ENCODE results near the gene TM2D1.
"Not testable (repeated sequence)": the region's sequence is repeated elsewhere in the genome, so short reads cannot be mapped to it uniquely, and the experiment has no call there.

The TM2D1 gene

DNA sequence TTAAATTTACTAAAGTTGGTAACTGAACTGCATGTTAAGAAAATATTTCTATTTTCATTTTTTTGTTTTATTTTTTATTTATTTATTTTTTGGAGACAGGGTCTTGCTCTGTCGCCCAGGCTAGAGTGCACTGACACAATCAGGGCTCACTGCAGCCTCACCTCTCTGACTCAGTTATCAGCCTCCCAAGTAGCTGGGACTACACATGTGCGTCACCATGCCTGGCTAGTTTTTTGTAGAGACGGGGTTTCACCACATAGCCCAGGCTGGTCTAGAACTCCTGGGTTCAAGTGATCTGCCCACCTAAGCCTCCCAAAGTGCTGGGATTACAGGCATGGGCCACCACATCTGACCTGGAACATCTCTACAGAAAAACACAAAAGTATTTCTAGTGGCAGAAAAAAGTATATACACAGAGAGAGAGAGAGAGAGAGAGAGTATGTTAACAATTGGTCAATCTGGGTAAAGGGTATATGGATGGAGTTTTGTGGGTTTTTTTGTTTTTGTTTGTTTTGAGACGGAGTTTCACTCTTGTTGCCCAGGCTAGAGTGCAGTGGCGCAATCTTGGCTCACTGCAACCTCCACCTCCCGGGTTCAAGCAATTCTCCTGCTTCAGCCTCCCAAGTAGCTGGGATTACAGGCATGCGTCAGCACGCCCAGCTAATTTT is 5.8 kb downstream of the TM2D1 start:
- DNase-seq (ENCODE audit: low read depth), result not testable (repeated sequence)

DNA sequence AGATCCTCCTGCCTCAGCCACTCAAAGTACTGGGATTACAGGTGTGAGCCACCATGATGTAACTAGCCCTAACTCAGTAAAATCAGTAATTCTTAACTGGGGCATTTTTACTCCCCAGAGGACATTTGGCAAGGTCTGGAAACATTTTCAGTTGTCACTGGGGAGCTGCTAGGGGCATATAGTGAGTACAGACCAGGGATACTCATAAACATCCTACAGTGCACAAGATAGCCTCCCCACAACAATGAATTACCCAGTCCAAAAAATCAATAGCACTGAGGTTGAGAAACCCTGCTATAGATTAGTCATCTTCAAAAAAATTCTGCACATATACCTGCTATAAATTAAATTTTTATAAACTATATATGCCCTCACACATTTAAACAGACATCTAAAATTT is 13.0 kb downstream of the TM2D1 start:
- DNase-seq (ENCODE audit: low read depth), result no peak

GRCh38 chr1:61711257-61711656 is 13.7 kb downstream of the TM2D1 start:
- DNase-seq (ENCODE audit: low read depth), result not testable (repeated sequence)

DNA sequence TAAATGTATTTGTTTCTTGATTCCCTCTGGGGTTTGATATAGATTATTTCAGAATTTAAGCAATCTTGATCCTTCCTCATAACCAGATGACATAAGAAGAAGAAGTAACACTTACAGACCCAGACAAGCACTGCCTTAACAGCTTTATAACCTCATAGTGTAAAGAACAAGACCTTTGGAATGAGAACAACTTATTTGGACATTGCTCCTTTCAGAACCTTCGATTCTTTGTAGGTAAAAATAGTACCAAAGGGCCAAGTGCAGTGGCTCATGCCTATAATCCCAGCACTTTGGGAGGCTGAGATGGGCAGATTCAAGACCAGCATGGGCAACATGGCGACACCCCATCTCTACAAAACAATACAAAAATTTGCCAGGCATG is 15.0 kb downstream of the TM2D1 start:
- DNase-seq (ENCODE audit: low read depth), result no peak

- no peak for DNase-seq (ENCODE audit: low read depth)
These were observed 15.7 kb downstream of the TM2D1 start for GRCh38 chr1:61708953-61709907.

- DNase-seq (ENCODE audit: low read depth), result no peak
These were observed 24.8 kb downstream of the TM2D1 start for GRCh38 chr1:61699911-61700851.

DNA sequence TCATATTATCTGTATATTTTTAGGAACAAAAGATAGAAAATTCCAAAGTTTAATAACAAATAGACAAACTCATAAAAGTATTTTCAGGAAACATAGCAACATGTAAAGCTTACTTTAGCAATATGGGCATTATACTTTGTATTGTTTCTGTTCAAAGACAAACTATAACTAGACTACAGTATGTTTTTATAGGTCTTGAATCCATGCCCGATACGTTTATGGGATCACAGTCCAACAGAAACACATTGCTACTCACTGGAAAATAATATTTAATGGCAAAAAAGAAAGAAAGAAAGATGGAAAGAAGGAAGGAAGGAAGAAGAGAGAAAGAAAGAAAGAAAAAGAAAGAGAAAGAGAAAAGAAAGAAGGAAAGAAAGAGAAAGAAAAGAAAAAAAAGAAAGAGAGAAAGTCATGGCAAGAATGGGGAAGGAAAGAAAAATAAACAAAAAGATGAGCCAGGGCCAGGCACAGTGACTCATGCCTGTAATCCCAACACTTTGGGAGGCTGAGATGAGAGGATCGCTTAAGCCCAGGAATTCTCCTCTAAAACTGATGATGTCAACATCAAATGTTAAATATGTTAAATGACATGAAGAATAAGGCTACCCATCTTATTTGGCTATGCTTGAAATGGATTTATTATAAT is 32.7 kb downstream of the TM2D1 start:
- no peak for DNase-seq (ENCODE audit: low read depth)

DNA sequence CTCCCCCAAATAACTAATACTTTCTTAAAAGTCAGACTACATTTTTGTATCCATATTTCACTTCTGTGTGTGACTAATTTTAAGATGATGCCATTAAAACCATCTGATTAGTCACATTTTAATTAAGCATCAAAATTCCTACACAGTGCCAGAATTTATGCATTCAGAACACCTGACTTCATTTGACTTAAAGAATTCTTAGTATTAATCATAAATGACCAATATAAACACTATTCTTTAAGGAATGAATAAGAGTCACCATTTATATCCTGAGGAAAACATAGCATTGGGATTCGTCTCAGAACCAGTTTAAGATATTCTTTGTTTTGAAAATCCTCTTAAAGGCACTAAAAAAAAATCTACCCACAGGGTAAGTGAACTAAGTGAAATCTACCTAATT is 37.0 kb downstream of the TM2D1 start:
- no peak for DNase-seq (ENCODE audit: low read depth)

DNA sequence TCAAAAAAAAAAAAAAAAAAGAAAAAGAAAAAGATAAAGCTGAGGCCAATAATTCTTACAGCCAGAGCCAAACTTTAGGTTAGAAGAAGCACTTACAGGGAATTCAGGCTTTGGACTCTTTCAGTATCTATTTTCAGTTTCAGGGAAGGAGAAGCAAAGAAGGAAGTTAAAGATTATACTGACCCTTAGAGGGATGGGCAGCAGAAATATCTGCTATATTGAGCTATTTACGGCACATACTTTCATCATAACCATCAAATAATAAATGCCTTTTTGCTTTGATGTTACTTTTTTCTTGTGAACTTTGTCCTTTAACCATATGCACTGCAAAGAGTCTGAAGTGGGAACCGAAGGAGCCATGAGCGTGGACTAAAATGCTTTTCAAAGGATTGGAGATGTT is 42.0 kb downstream of the TM2D1 start:
- no peak for DNase-seq (ENCODE audit: low read depth)

DNA sequence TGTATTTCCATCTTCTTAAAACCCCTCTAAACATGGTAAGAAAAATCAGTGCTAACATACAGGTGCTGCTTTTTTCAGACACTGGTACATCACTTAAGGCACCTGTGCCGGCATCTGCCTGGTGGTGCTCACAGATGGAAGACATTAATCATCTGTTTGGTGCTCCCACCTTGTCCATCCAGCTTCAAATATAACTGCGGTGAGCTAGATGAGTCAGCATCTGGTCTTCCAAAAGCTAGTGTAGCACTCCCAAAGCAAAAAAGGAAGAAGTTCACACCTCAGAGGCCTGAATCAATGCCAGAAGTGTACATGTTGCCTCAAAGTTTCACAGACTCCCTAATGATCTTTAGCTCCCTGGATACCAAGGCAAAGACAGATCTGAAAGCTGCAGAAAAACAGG is 44.4 kb downstream of the TM2D1 start:
- no peak for DNase-seq (ENCODE audit: low read depth)

DNA sequence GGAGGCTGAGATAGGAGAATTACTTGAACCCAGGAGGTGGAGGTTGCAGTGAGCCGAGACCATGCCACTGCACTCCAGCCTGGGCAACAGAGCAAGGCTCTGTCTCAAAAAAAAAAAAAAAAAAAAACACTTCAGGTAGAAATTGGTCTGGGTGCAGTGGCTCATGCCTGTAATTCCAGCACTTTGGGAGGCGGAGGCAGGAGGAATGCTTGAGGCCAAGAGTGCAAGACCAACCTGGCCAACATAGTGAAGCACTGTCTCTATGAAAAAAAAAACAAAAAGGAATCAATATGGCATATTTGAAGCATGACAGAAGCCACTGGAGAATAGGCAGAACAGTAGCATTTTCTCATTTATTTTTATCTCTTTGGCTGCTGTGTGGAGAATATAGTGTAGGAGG is 48.1 kb downstream of the TM2D1 start:
- DNase-seq (ENCODE audit: low read depth), result not testable (repeated sequence)

DNA sequence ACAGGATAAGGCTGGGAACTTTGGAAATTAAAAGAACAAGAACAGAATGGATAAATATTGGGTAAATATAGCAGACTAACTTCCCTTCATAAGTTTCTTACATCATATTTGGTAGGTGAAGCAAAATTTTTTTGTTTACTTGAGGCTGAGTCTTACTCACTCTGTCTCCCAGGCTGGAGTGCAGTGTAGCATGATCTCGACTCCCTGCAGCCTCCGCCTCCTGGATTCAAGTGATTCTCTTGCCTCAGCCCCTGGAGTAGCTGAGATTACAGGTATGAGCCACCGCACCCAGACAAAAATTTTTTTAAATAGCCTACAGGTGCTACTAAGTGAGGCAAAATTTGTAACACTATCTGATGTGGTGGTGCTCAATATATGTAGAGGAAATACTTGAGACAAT is 50.7 kb downstream of the TM2D1 start:
- DNase-seq (ENCODE audit: low read depth), result no peak

DNA sequence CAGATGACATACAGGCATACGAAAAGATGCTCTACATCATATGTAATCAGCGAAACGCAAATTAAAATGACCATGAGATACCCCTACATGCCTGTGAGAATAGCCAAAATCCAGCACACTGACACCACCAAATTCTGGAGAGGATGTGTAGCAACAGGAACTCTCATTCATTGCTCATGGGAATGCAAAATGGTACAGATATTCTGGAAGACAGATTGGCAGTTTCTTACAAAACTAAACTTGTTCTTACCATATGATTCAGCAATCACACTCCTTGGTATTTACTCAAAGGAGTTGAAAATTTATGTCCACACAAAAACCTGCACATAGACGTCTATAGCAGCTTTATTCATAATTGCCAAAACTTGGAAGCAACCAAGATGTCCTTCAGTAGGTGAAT is 52.6 kb downstream of the TM2D1 start:
- DNase-seq (ENCODE audit: low read depth), result no peak

GRCh38 chr1:61670445-61670844 is 54.5 kb downstream of the TM2D1 start:
- no peak for DNase-seq (ENCODE audit: low read depth)

DNA sequence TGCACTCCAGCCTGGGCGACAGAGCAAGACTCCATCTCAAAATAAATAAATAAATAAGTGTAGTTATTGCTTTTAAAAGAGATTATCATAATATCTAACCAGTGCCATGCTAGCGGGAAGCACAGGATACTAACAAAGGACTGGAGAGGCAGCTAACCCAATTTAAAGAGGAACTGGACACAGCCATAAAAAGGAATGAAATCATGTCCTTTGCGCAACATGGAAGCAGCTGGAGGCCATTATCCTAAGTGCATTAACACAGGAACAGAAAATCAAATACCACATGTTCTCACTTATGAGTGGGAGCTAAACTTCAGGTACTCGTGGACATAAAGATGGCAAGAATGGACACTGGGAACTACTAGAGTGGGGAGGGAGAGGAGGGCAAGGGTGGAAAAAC is 54.9 kb downstream of the TM2D1 start:
- DNase-seq (ENCODE audit: low read depth), result no peak

- no peak for DNase-seq (ENCODE audit: low read depth)
These were observed 65.9 kb downstream of the TM2D1 start for GRCh38 chr1:61659061-61659460.

DNA sequence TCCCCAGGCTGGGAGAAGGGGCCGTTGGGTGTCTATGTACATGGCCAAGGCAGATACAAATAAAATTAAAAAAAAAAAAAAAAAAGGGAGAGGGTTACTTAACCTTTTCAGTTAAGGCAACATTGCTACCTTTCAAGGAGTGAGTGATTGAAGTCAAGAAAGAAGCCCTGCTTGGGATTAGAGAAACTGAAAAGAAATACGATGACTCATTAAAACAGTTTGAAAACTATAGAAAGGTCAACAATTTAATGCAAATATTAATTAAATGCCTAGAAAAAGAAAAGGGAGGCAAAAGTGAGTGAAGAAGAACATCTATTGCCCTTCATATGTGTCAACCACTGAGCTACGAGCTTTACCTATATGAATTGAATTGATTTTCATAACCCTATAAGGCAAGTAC is 69.5 kb downstream of the TM2D1 start:
- no peak for DNase-seq (ENCODE audit: low read depth)

DNA sequence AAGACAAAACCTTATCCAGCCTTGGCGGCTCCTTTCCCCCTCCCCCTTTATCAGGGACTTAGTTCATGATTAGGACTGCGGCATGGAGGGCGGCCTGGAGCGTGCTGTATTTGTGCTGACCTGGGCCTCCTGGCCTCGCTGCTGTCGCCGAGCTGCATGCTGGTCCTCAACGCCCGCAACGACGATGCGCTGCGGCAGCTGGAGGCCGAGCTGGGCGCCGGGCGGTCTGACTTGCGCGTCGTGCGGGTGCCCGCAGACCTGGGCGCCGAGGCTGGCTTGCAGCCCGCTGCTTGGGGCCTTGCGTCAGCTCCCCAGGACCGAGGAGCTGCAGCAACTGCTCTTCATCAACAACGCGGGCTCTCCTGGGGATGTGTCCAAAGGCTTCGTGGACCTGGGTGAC is 70.9 kb downstream of the TM2D1 start:
- no peak for DNase-seq (ENCODE audit: low read depth)

DNA sequence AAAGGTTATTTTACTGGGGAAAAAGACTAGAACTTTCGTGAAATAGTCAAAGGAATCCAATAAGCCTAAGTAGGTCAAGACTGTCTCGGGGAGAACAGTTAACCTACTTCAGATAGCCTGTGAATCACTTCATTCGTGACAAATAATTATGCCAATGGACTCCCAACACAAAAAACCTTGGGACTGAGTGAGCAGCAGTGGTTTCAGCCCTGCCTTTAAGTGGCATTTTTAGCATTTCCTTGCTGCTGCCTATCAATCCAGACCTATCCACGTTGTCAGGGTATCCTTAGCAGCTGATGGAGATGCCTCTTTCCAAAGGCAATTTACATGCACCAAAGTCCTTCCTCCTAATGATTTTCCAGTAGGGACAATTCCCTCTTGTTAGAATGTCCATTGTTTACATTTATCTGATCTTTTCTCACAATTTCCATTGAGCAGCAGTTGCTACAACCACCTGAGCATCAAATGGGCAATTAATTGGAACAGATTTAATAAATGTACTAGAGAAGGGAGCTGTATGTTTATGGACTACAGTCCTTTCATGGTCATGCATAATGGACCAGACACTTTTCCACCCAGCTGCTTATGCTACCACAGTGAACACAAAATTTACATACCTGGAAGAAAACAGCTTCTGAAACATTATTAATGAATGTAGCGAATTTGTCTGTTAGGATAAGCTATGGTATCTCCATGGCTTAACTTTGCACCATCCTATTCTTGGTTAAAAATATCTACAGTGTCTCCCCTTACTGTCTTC is 75.8 kb downstream of the TM2D1 start:
- DNase-seq (ENCODE audit: low read depth), result no peak

GRCh38 chr1:61647142-61647541 is 77.8 kb downstream of the TM2D1 start:
- DNase-seq (ENCODE audit: low read depth), result no peak

DNA sequence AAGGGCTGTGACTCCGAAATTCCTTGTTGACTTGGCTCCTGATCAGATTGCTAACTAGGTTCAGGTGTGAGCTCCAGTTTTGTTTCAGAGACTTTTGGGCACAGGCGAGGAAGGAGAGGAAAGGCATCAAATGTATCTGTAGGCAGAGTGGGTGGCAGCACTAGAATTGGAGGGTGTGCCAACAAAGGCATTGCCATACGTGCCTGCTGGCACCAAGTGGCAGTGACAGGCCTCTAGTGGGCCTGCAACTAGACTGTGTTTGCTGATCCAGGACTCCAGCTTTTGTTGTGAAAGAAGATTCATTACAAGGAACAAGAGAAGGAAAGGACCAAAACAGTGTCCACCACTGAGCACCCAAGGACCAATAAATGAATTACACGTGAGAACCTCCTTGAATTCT is 79.5 kb downstream of the TM2D1 start:
- no peak for DNase-seq (ENCODE audit: low read depth)
